Measurements from ENCODE around the gene MDM1. TPM values are rescaled to one million over a fixed set of nuclear protein-coding genes. Genes with fewer than 3 reads are reported as not detected.

MDM1 gene
- total RNA-seq, 1 donor from 2014 or later = 10.5 TPM

- Histone ChIP-seq H3K4me3 (no peak overlapping the region), H3K9me3 (no peaks in the 10 kb centered on the region), H3K27ac (no peak overlapping the region), H3K36me3 (no peaks in the 10 kb centered on the region), H3K4me1 (no peaks in the 10 kb centered on the region), H3K27me3 (peaks cover 3% of the 10 kb centered on the region)
- TF ChIP-seq CTCF (IDR thresholded peaks at IDR 0.05) = no peak
- ATAC-seq (no peak), DNase-seq (no peak)
- intact Hi-C loops (cut with DNase I) = no loop called here
These were observed 67.3 kb downstream of the MDM1 start for GRCh38 chr12:68264857-68265256.

- DNase-seq = no peak
- ATAC-seq = peak; percentile 83
- peaks cover 3% of the 10 kb centered on the region for H3K27me3 ChIP-seq
- H3K36me3 ChIP-seq = no peaks in the 10 kb centered on the region
- no peak overlapping the region for H3K27ac ChIP-seq
- H3K9me3 ChIP-seq = no peaks in the 10 kb centered on the region
- H3K4me3 ChIP-seq = no peak overlapping the region
- TF ChIP-seq CTCF (IDR thresholded peaks at IDR 0.05) = no peak
- H3K4me1 ChIP-seq = no peaks in the 10 kb centered on the region
- intact Hi-C loops (cut with DNase I) = no loop called here
These were observed 67.9 kb downstream of the MDM1 start for GRCh38 chr12:68264158-68264855.

GRCh38 chr12:68263366-68263765, 68.8 kb downstream of the MDM1 start:
- Histone ChIP-seq H3K4me3 (no peak overlapping the region), H3K4me1 (no peaks in the 10 kb centered on the region), H3K36me3 (no peaks in the 10 kb centered on the region), H3K27ac (no peak overlapping the region), H3K9me3 (no peaks in the 10 kb centered on the region), H3K27me3 (peaks cover 4% of the 10 kb centered on the region)
- DNase-seq (no peak), ATAC-seq (no peak)
- TF ChIP-seq CTCF (IDR thresholded peaks at IDR 0.05) = no peak
- intact Hi-C loops (cut with DNase I) = no loop called here

GRCh38 chr12:68261896-68262295, 70.3 kb downstream of the MDM1 start:
- intact Hi-C loops (cut with DNase I) = no loop called here
- ATAC-seq = no peak

GRCh38 chr12:68260153-68260552, 72.0 kb downstream of the MDM1 start:
- H3K27me3 ChIP-seq = peaks cover 5% of the 10 kb centered on the region
- ATAC-seq (no peak), DNase-seq (no peak)
- H3K4me3 ChIP-seq = no peak overlapping the region
- no peaks in the 10 kb centered on the region for H3K4me1 ChIP-seq
- no peaks in the 10 kb centered on the region for H3K36me3 ChIP-seq
- intact Hi-C loops (cut with DNase I) = no loop called here
- no peak overlapping the region for H3K27ac ChIP-seq
- H3K9me3 ChIP-seq = no peaks in the 10 kb centered on the region
- TF ChIP-seq CTCF (IDR thresholded peaks at IDR 0.05) = no peak

More at GRCh38 chr12:68261896-68262295, 70.3 kb downstream of the MDM1 start:
- no peak overlapping the region for H3K27ac ChIP-seq
- H3K27me3 ChIP-seq = peaks cover 5% of the 10 kb centered on the region
- H3K9me3 ChIP-seq = no peaks in the 10 kb centered on the region
- no peaks in the 10 kb centered on the region for H3K4me1 ChIP-seq
- TF ChIP-seq CTCF (IDR thresholded peaks at IDR 0.05) = no peak
- DNase-seq = no peak
- no peaks in the 10 kb centered on the region for H3K36me3 ChIP-seq
- H3K4me3 ChIP-seq = no peak overlapping the region
